ENCODE measurements around the gene ABLIM3.

DNA sequence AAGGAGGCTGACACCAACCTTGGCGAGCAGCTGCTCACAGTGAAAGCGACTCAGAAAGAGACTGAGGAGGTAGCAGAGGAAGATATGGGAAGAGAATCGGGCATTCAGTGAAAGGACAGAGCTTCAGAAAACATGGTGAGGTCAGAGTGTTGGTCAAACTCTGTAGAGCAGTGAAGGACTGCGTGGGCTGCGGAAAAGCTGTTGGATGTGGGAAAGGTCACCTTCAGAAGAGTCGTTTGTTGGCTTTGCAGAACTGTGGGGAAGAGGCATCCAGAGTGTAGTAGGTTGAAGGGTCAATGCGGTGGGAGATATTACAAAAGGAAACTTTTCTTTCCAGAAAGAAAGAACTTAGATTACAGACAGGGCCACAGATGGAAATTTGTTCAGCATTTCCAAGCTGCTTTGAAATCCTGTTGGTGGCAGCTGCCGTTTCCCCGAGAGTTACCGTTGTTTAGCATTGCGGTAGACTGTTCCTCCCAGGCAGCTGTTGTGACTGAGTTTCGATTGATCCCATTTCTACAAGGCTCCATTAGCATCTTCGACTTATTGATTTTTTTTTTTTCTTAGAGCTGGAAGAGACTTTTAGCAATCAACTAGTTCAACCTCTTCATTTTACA, 72.1 kb downstream of the ABLIM3 start:
- TF ChIP-seq POLR2A (IDR thresholded peaks at IDR 0.05; ENCODE audit: low read depth, low read length) (no peak), TAF1 (IDR thresholded peaks at IDR 0.05; ENCODE audit: low read depth, low read length) (no peak), POLR2AphosphoS5 (IDR thresholded peaks at IDR 0.05; ENCODE audit: low read depth, low read length) (no peak), POU2F2 (IDR thresholded peaks at IDR 0.05; ENCODE audit: low read depth, low read length) (no peak)
